ENCODE results near the gene TMEM259. TPM values are rescaled to one million over a fixed set of nuclear protein-coding genes. Genes with fewer than 3 reads are reported as not detected.

TMEM259 gene
- total RNA-seq, 1 experiment from 2014 or later, result 202 TPM

- no peak for TF ChIP-seq EZH2 (IDR thresholded peaks at IDR 0.05)
- TF ChIP-seq TCF7L2 (IDR thresholded peaks at IDR 0.05; ENCODE audit: borderline replicate concordance, extremely low read depth, insufficient read depth, insufficient read length), result no peak
- no peak for TF ChIP-seq ELF1 (IDR thresholded peaks at IDR 0.05; ENCODE audit: borderline replicate concordance, low read depth)
- no peak for TF ChIP-seq YY1 (IDR thresholded peaks at IDR 0.05; ENCODE audit: extremely low read depth, insufficient replicate concordance, low read depth, low read length)
- TF ChIP-seq RAD21 (IDR thresholded peaks at IDR 0.05; ENCODE audit: low read depth), result no peak
- TF ChIP-seq POLR2AphosphoS5 (IDR thresholded peaks at IDR 0.05; ENCODE audit: low read depth, low read length), result no peak
- no peak for TF ChIP-seq CTCF (IDR thresholded peaks at IDR 0.05 in 2 of 3, conservative IDR thresholded peaks at IDR 0.05 in 1 of 3; ENCODE audit: borderline replicate concordance in 1 of 3, insufficient read depth in 1 of 3, low read depth in 2 of 3, low read length in 2 of 3)
- TF ChIP-seq FOSL1 (IDR thresholded peaks at IDR 0.05; ENCODE audit: low read depth), result no peak
Measured at GRCh38 chr19:1011831-1012333, 9.0 kb downstream of the TMEM259 start (continued).

- Histone ChIP-seq H3K9me2 (ENCODE audit: insufficient read depth) (no peaks in the 10 kb centered on the region), H4K20me1 (ENCODE audit: insufficient read depth) (no peaks in the 10 kb centered on the region; the same call in 1 of the 2 replicates), H3K27ac (ENCODE audit: low read depth, low read length) (no peak overlapping the region), H3K4me1 (ENCODE audit: control insufficient read depth in 1 of 2, insufficient read depth in 2 of 2, low read length in 2 of 2) (no peaks in the 10 kb centered on the region), H3K9ac (ENCODE audit: low read length) (no peak overlapping the region), H3K27me3 (ENCODE audit: insufficient read depth, low read length) (no peaks in the 10 kb centered on the region), H3K4me3 (replicated peaks in 1 of 2; ENCODE audit: low read depth in 1 of 2, low read length in 2 of 2) (no peak overlapping the region), H3K36me3 (ENCODE audit: control insufficient read depth in 1 of 2, insufficient read depth in 2 of 2, low read length in 2 of 2) (peaks cover 3 to 4% of the 10 kb centered on the region in 2 experiments; a peak in 2 of 4 replicates), H3K9me3 (ENCODE audit: control insufficient read depth in 1 of 2, insufficient read depth in 1 of 2, low read depth in 1 of 2, low read length in 2 of 2) (no peaks in the 10 kb centered on the region), H2AFZ (ENCODE audit: low read depth, low read length, poor library complexity, severe bottlenecking) (no peak overlapping the region), H3K79me2 (ENCODE audit: insufficient read depth, low read length) (peaks cover 30% of the 10 kb centered on the region), H3K4me2 (ENCODE audit: low read length) (no peak overlapping the region)
- ATAC-seq (no peak), DNase-seq (ENCODE audit: low read depth, low spot score) (no peak)
- CTCF ChIA-PET, result no interaction called here
- TF ChIP-seq EZH2phosphoT487 (IDR thresholded peaks at IDR 0.05; ENCODE audit: borderline replicate concordance) (no peak), ZNF274 (IDR thresholded peaks at IDR 0.05; ENCODE audit: low read depth, low read length) (no peak), EZH2 (IDR thresholded peaks at IDR 0.05) (no peak), ELF1 (IDR thresholded peaks at IDR 0.05; ENCODE audit: borderline replicate concordance, low read depth) (no peak), SRF (IDR thresholded peaks at IDR 0.05; ENCODE audit: low read depth) (no peak), TCF7L2 (IDR thresholded peaks at IDR 0.05; ENCODE audit: borderline replicate concordance, extremely low read depth, insufficient read depth, insufficient read length) (no peak), CEBPB (IDR thresholded peaks at IDR 0.05; ENCODE audit: low read depth) (no peak), ATF3 (IDR thresholded peaks at IDR 0.05) (no peak), MAX (IDR thresholded peaks at IDR 0.05) (no peak), POLR2AphosphoS5 (IDR thresholded peaks at IDR 0.05; ENCODE audit: low read depth, low read length) (no peak), CTCF (IDR thresholded peaks at IDR 0.05 in 2 of 3, conservative IDR thresholded peaks at IDR 0.05 in 1 of 3; ENCODE audit: borderline replicate concordance in 1 of 3, insufficient read depth in 1 of 3, low read depth in 2 of 3, low read length in 2 of 3) (no peak), FOSL1 (IDR thresholded peaks at IDR 0.05; ENCODE audit: low read depth) (no peak), JUND (IDR thresholded peaks at IDR 0.05) (no peak), SP1 (IDR thresholded peaks at IDR 0.05; ENCODE audit: low read depth) (no peak), EGR1 (IDR thresholded peaks at IDR 0.05; ENCODE audit: low read depth) (no peak)
- RAD21 ChIA-PET (ENCODE audit: low non-redundant PET in 1 of 2, low total read pairs in 2 of 2, uncharacterized antibody in 2 of 2, unreplicated experiment in 2 of 2), result no interaction called here
- no TSS peak for BruUV-seq (replicated peaks)
- intact Hi-C loops (cut with micrococcal nuclease), result no loop called here
- POLR2A ChIA-PET, result no interaction called here
Measured at GRCh38 chr19:1010586-1011510, 10.1 kb downstream of the TMEM259 start.

All from HCT116 (cell line).